WTC11 (cell line): Measurements from ENCODE around the gene DYSF. TPM values are rescaled to one million over a fixed set of nuclear protein-coding genes. Genes with fewer than 3 reads are reported as not detected.
"Not testable (repeated sequence)": the region's sequence is repeated elsewhere in the genome, so short reads cannot be mapped to it uniquely, and the experiment has no call there.

ENCODE experiments used
- ATAC-seq: fragments of 200-7000 bp; cut with Tn5 transposase; 2 replicates; pipeline ENCODE4 v1.10.0; 2021; ENCODE audit warnings: mild to moderate bottlenecking, moderate library complexity
- CTCF ChIA-PET: fragments of 300-600 bp; sonication (Branson Sonifier 250); formaldehyde crosslinking; loops from one replicate; lab custom pipeline; 2021; ENCODE audit warnings: antibody characterized with exemption; lab: Charles Lee
- POLR2A ChIA-PET: fragments of 350-600 bp; sonication (Branson Sonifier 250); formaldehyde crosslinking; loops from one replicate; lab custom pipeline; 2021; ENCODE audit warnings: antibody characterized with exemption; lab: Charles Lee
- DNase-seq: peaks from one replicate; pipeline ENCODE4 v3.0.0; 2021; ENCODE audit warnings: low spot score
- H3K27ac Mint-ChIP-seq: 2 replicates; pipeline ENCODE4 v1.8.0; 2021; ENCODE audit warnings: mixed read lengths
- H3K27me3 Mint-ChIP-seq: 2 replicates; pipeline ENCODE4 v1.8.0; 2021; ENCODE audit warnings: low read depth, mild to moderate bottlenecking, moderate library complexity, mixed read lengths
- H3K36me3 Mint-ChIP-seq: 2 replicates; pipeline ENCODE4 v1.8.0; 2021; ENCODE audit warnings: mixed read lengths
- H3K4me1 Mint-ChIP-seq: 2 replicates; pipeline ENCODE4 v1.8.0; 2022; ENCODE audit warnings: mixed read lengths
- H3K4me3 Mint-ChIP-seq: 2 replicates; pipeline ENCODE4 v1.8.0; 2021; ENCODE audit warnings: mild to moderate bottlenecking, moderate library complexity, mixed read lengths
- H3K9me3 Mint-ChIP-seq: 2 replicates; pipeline ENCODE4 v1.8.0; 2021; ENCODE audit warnings: mixed read lengths
- ATF1 ChIP-seq: sonication (generic); formaldehyde crosslinking; IDR thresholded peaks from 2 replicates; pipeline ENCODE4 v1.8.1; 2023; ENCODE audit warnings: mild to moderate bottlenecking, moderate library complexity, missing genetic modification reagents
- E2F4 ChIP-seq: sonication (generic); formaldehyde crosslinking; IDR thresholded peaks from 2 replicates; pipeline ENCODE4 v1.8.1; 2022; ENCODE audit warnings: low read depth, mild to moderate bottlenecking, moderate library complexity, missing genetic modification reagents, borderline replicate concordance
- ESRRA ChIP-seq: sonication (generic); formaldehyde crosslinking; IDR thresholded peaks from 2 replicates; pipeline ENCODE4 v1.8.1; 2022; ENCODE audit warnings: mild to moderate bottlenecking, missing genetic modification reagents, borderline replicate concordance
- FOXK1 ChIP-seq: sonication (generic); formaldehyde crosslinking; IDR thresholded peaks from 2 replicates; pipeline ENCODE4 v1.8.0; 2022; ENCODE audit warnings: mild to moderate bottlenecking, moderate library complexity, missing genetic modification reagents
- GRHL2 ChIP-seq: fragments of 250-450 bp; sonication (Bioruptor Pico); IDR thresholded peaks from 2 replicates; pipeline ENCODE4 v1.8.0; 2022; ENCODE audit warnings: mild to moderate bottlenecking, moderate library complexity; ENCODE audit not compliant: insufficient replicate concordance, severe bottlenecking
- GTF2I ChIP-seq: fragments of 250-450 bp; sonication (Bioruptor Pico); conservative IDR thresholded peaks from 2 replicates; pipeline ENCODE4 v1.4.0; 2021; ENCODE audit warnings: mild to moderate bottlenecking
- IRF2 ChIP-seq: sonication (generic); formaldehyde crosslinking; IDR thresholded peaks from 2 replicates; pipeline ENCODE4 v1.8.0; 2022; ENCODE audit warnings: low read depth, missing genetic modification reagents, borderline replicate concordance
- MXD4 ChIP-seq: fragments of 250-450 bp; sonication (Bioruptor Pico); IDR thresholded peaks from 2 replicates; pipeline ENCODE4 v1.8.0; 2021; ENCODE audit warnings: mild to moderate bottlenecking, moderate library complexity, borderline replicate concordance
- NFE2L1 ChIP-seq: sonication (generic); formaldehyde crosslinking; IDR thresholded peaks from 2 replicates; pipeline ENCODE4 v1.8.1; 2023; ENCODE audit warnings: missing genetic modification reagents
- PREB ChIP-seq: sonication (generic); formaldehyde crosslinking; IDR thresholded peaks from 2 replicates; pipeline ENCODE4 v1.8.1; 2022; ENCODE audit warnings: mild to moderate bottlenecking, missing genetic modification reagents, moderate library complexity, borderline replicate concordance
- RORB ChIP-seq: fragments of 250-450 bp; sonication (Bioruptor Pico); IDR thresholded peaks from 2 replicates; pipeline ENCODE4 v1.9.0; 2021; ENCODE audit warnings: mild to moderate bottlenecking
- TP53 ChIP-seq: sonication (generic); formaldehyde crosslinking; IDR thresholded peaks from 2 replicates; pipeline ENCODE4 v1.8.1; 2023; ENCODE audit warnings: mild to moderate bottlenecking, missing genetic modification reagents
- ZNF281 ChIP-seq: sonication (generic); formaldehyde crosslinking; IDR thresholded peaks from 2 replicates; pipeline ENCODE4 v1.8.0; 2023; ENCODE audit warnings: mild to moderate bottlenecking, missing genetic modification reagents
- ZNF317 ChIP-seq: sonication (generic); formaldehyde crosslinking; IDR thresholded peaks from 2 replicates; pipeline ENCODE4 v1.8.1; 2023; ENCODE audit warnings: low read depth, mild to moderate bottlenecking, moderate library complexity, missing genetic modification reagents, borderline replicate concordance
- total RNA-seq: library from RNA; stranded (reverse); gene quantifications from 3 replicates; pipeline ENCODE4 v1.2.3, GENCODE V29; 2021
- TF ChIP-seq, protein P1 (sequence below): sonication (generic); formaldehyde crosslinking; IDR thresholded peaks from 2 replicates; pipeline ENCODE4 v1.8.1; 2023; ENCODE audit warnings: mild to moderate bottlenecking, moderate library complexity, missing genetic modification reagents
- TF ChIP-seq, protein P2 (sequence below): sonication (generic); formaldehyde crosslinking; IDR thresholded peaks from 2 replicates; pipeline ENCODE4 v1.8.0; 2022; ENCODE audit warnings: mild to moderate bottlenecking, missing genetic modification reagents

DYSF gene
- total RNA-seq, 1 experiment from 2014 or later = 14.8 TPM

GRCh38 chr2:71646028-71646427 lies 192.7 kb downstream of the DYSF start (continued):
- no peak for TF ChIP-seq PREB (CRISPR knock-in tag)
- TF ChIP-seq IRF2 = no peak
- TF ChIP-seq FOXK1 (CRISPR knock-in tag) = no peak
- TF ChIP-seq, all 79 proteins: peak for 0

GRCh38 chr2:71647356-71647755 lies 194.0 kb downstream of the DYSF start:
- DNase-seq = no peak
- Mint-ChIP-seq H3K4me1 (peaks cover 15% of the 10 kb centered on the region), H3K27me3 (no peaks in the 10 kb centered on the region; the same call in 1 of the 2 replicates)
- TF ChIP-seq ESRRA (CRISPR knock-in tag) = no peak
- TF ChIP-seq RORB = no peak
- TF ChIP-seq, all 79 proteins: peak for 0
- POLR2A ChIA-PET = interaction anchor here (0.5 kb wide), 1 partner anchor 401 kb away, joined by 3 read pairs; no protein-coding TSS in a partner anchor
- CTCF ChIA-PET = no interaction called here
- no peaks in the 10 kb centered on the region for H3K36me3 Mint-ChIP-seq
- no peak overlapping the region for H3K4me3 Mint-ChIP-seq
- no peak for ATAC-seq
- no peaks in the 10 kb centered on the region for H3K9me3 Mint-ChIP-seq
- no peak overlapping the region for H3K27ac Mint-ChIP-seq

GRCh38 chr2:71655498-71655897 lies 202.1 kb downstream of the DYSF start:
- ChIA-PET CTCF (no interaction called here), POLR2A (no interaction called here)
- DNase-seq (no peak), ATAC-seq (no peak)
- H3K36me3 Mint-ChIP-seq = peaks cover 26% of the 10 kb centered on the region
- no peak overlapping the region for H3K27ac Mint-ChIP-seq
- H3K9me3 Mint-ChIP-seq = peaks cover 36% of the 10 kb centered on the region
- no peaks in the 10 kb centered on the region for H3K4me1 Mint-ChIP-seq
- TF ChIP-seq, protein P1, sequence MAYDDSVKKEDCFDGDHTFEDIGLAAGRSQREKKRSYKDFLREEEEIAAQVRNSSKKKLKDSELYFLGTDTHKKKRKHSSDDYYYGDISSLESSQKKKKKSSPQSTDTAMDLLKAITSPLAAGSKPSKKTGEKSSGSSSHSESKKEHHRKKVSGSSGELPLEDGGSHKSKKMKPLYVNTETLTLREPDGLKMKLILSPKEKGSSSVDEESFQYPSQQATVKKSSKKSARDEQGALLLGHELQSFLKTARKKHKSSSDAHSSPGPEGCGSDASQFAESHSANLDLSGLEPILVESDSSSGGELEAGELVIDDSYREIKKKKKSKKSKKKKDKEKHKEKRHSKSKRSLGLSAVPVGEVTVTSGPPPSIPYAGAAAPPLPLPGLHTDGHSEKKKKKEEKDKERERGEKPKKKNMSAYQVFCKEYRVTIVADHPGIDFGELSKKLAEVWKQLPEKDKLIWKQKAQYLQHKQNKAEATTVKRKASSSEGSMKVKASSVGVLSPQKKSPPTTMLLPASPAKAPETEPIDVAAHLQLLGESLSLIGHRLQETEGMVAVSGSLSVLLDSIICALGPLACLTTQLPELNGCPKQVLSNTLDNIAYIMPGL (CRISPR knock-in tag) = no peak
- TF ChIP-seq E2F4 (CRISPR knock-in tag) (no peak), ATF1 (CRISPR knock-in tag) (no peak), TP53 (CRISPR knock-in tag) (no peak), GRHL2 (no peak), ZNF317 (CRISPR knock-in tag) (no peak), ZNF281 (CRISPR knock-in tag) (no peak), GTF2I (CRISPR knock-in tag) (no peak), NFE2L1 (no peak), MXD4 (CRISPR knock-in tag) (no peak)
- TF ChIP-seq, protein P2, sequence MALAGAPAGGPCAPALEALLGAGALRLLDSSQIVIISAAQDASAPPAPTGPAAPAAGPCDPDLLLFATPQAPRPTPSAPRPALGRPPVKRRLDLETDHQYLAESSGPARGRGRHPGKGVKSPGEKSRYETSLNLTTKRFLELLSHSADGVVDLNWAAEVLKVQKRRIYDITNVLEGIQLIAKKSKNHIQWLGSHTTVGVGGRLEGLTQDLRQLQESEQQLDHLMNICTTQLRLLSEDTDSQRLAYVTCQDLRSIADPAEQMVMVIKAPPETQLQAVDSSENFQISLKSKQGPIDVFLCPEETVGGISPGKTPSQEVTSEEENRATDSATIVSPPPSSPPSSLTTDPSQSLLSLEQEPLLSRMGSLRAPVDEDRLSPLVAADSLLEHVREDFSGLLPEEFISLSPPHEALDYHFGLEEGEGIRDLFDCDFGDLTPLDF (CRISPR knock-in tag) = no peak
- H3K4me3 Mint-ChIP-seq = no peak overlapping the region
- peaks cover 4% of the 10 kb centered on the region for H3K27me3 Mint-ChIP-seq

- H3K27me3 Mint-ChIP-seq, POLR2A ChIA-PET, H3K4me3 Mint-ChIP-seq, DNase-seq, H3K27ac Mint-ChIP-seq, CTCF ChIA-PET, H3K4me1 Mint-ChIP-seq, ATAC-seq: not testable (repeated sequence)
- Mint-ChIP-seq H3K9me3 (peaks cover 31% of the 10 kb centered on the region), H3K36me3 (peaks cover 26% of the 10 kb centered on the region)
Measured at GRCh38 chr2:71658256-71658655, 204.9 kb downstream of the DYSF start.
